Endothelial cell of umbilical vein (primary cell): ENCODE results near the gene GUCA2A. TPM values are rescaled to one million over a fixed set of nuclear protein-coding genes. Genes with fewer than 3 reads are reported as not detected.

Experiments
- BruUV-seq: library from RNA; stranded (reverse); fragments of 400-500 nt; replicated peaks from 2 replicates; lab custom pipeline; 2021; lab: Mats Ljungman, UMichigan
- CTCF ChIA-PET: fragments of 300-600, 350-600 bp; sonication (Branson Sonifier 250); formaldehyde crosslinking; loops from one replicate; lab custom pipeline; 2021; ENCODE audit warnings: antibody characterized with exemption, inconsistent platforms; lab: Charles Lee
- POLR2A ChIA-PET: fragments of 300-600, 350-600 bp; sonication (Branson Sonifier 250); formaldehyde crosslinking; loops from one replicate; lab custom pipeline; 2021; ENCODE audit warnings: antibody characterized with exemption, inconsistent platforms; lab: Charles Lee
- DNase-seq: peaks from one replicate; pipeline ENCODE4 v3.0.0-alpha.2; 2011; ENCODE audit warnings: low read depth, low spot score
- FAIRE-seq: peaks from 2 replicates; lab custom pipeline; 2011; peaks lifted over from hg19 to GRCh38; lab: Jason Lieb, UNC
- H2AFZ ChIP-seq: 2 replicates; pipeline ENCODE4 v1.6.0; 2012; ENCODE audit warnings: low read depth, low read length, control low read depth, inconsistent platforms
- H3K27ac ChIP-seq: 2 replicates; pipeline ENCODE4 v1.5.1; 2011; ENCODE audit warnings: low read depth, mild to moderate bottlenecking, control low read depth, low read length, moderate library complexity; ENCODE audit not compliant: insufficient read depth
- H3K27me3 ChIP-seq, 2 experiments: 2 replicates each; pipeline versions ENCODE4 v1.6.0 to v1.6.1; 2011; ENCODE audit warnings: low read length in 2 of 2, mixed read lengths in 1 of 2; ENCODE audit not compliant: control insufficient read depth in 2 of 2, insufficient read depth in 2 of 2
- H3K36me3 ChIP-seq, 2 experiments: 2 replicates in 1 of 2; 3 replicates in 1 of 2; pipeline ENCODE4 v1.5.1; 2011; ENCODE audit warnings: low read length in 2 of 2, mild to moderate bottlenecking in 1 of 2, moderate library complexity in 1 of 2; ENCODE audit not compliant: control insufficient read depth in 2 of 2, insufficient read depth in 2 of 2; ENCODE audit errors: extremely low read depth in 1 of 2
- H3K4me1 ChIP-seq: 3 replicates; pipeline ENCODE4 v1.5.1; 2011; ENCODE audit warnings: mild to moderate bottlenecking, low read length; ENCODE audit not compliant: control insufficient read depth, insufficient read depth; ENCODE audit errors: extremely low read depth
- H3K4me2 ChIP-seq: 2 replicates; pipeline ENCODE4 v1.6.1; 2011; ENCODE audit warnings: low read length, control low read depth, mixed read lengths; ENCODE audit not compliant: insufficient read depth
- H3K4me3 ChIP-seq, 3 experiments: fragments of 200-600 bp in 1 of 3; sonication (generic), shearing (Covaris generic) in 1 of 3; replicated peaks in 1 of 3; 2 replicates each; pipeline ENCODE4 v1.5.1; 2011 to 2016; ENCODE audit warnings: control low read depth in 3 of 3, low read length in 3 of 3, mild to moderate bottlenecking in 2 of 3, inconsistent platforms in 1 of 3, low read depth in 1 of 3, moderate library complexity in 1 of 3; ENCODE audit not compliant: insufficient read depth in 1 of 3
- H3K79me2 ChIP-seq: 2 replicates; pipeline ENCODE4 v1.6.0; 2012; ENCODE audit warnings: low read length, inconsistent platforms; ENCODE audit not compliant: control insufficient read depth, insufficient read depth
- H3K9ac ChIP-seq: replicated peaks from 2 replicates; pipeline ENCODE3; 2011; ENCODE audit warnings: low read length, control low read depth; ENCODE audit not compliant: insufficient read depth; ENCODE audit errors: extremely low read depth
- H3K9me1 ChIP-seq: replicated peaks from 3 replicates; pipeline ENCODE4 v1.6.0; 2011; ENCODE audit warnings: mild to moderate bottlenecking, low read length; ENCODE audit not compliant: control insufficient read depth, insufficient read depth; ENCODE audit errors: extremely low read depth
- H3K9me3 ChIP-seq: replicated peaks from 2 replicates; pipeline ENCODE4 v1.5.1; 2012; ENCODE audit warnings: low read length, inconsistent platforms; ENCODE audit not compliant: control insufficient read depth, insufficient read depth
- H4K20me1 ChIP-seq: replicated peaks from 2 replicates; pipeline ENCODE3; 2011; ENCODE audit warnings: mild to moderate bottlenecking, low read length; ENCODE audit not compliant: control insufficient read depth, insufficient read depth; ENCODE audit errors: extremely low read depth
- CTCF ChIP-seq, 2 donors: IDR thresholded peaks; 1 replicate in 1 of 2; 2 replicates in 1 of 2; pipeline ENCODE4 v1.5.1; 2011; ENCODE audit warnings: low read length in 2 of 2, mild to moderate bottlenecking in 2 of 2, moderate library complexity in 2 of 2, control low read depth in 1 of 2, inconsistent platforms in 1 of 2, low read depth in 1 of 2; ENCODE audit not compliant: insufficient read depth in 1 of 2; ENCODE audit errors: extremely low read depth in 1 of 2
- EZH2 ChIP-seq: IDR thresholded peaks from 2 replicates; pipeline ENCODE4 v1.6.1; 2012; ENCODE audit warnings: borderline replicate concordance, low read depth, mild to moderate bottlenecking, moderate library complexity, low read length, inconsistent platforms; ENCODE audit not compliant: severe bottlenecking
- FOS ChIP-seq: IDR thresholded peaks from 2 replicates; pipeline ENCODE4 v1.6.1; 2011; ENCODE audit warnings: mild to moderate bottlenecking, low read length, moderate library complexity, borderline replicate concordance; ENCODE audit not compliant: insufficient read depth
- GATA2 ChIP-seq: IDR thresholded peaks from 2 replicates; pipeline ENCODE4 v1.7.0; 2011; ENCODE audit warnings: low read depth, mild to moderate bottlenecking, moderate library complexity, mixed read lengths, low read length; ENCODE audit not compliant: insufficient read length, insufficient read depth
- JUN ChIP-seq: IDR thresholded peaks from 2 replicates; pipeline ENCODE4 v1.6.1; 2011; ENCODE audit warnings: borderline replicate concordance, low read depth; ENCODE audit not compliant: insufficient read length, insufficient read depth
- MYC ChIP-seq: IDR thresholded peaks from one replicate; pipeline ENCODE4 v1.6.1; 2011; ENCODE audit warnings: mild to moderate bottlenecking, low read depth, low read length
- POLR2A ChIP-seq: IDR thresholded peaks from 2 replicates; pipeline ENCODE4 v1.6.1; 2012; ENCODE audit warnings: low read depth, mild to moderate bottlenecking, control low read depth, low read length
- POLR2AphosphoS5 ChIP-seq: IDR thresholded peaks from 2 replicates; pipeline ENCODE4 v1.6.1; 2012; ENCODE audit warnings: low read depth, mild to moderate bottlenecking, control low read depth, low read length, moderate library complexity; ENCODE audit not compliant: insufficient read depth
- dilution Hi-C: fragments of 300-500 bp; cut with MboI; formaldehyde crosslinking; loops from one replicate; pipeline ENCODE4 v1.15.0; 2019; ENCODE audit warnings: low sequenced_read_pairs; ENCODE audit not compliant: extremely low pct_ligation_motif_present
- intact Hi-C: fragments of 100-400 bp; cut with micrococcal nuclease; formaldehyde crosslinking; loops from one replicate; pipeline ENCODE4 v1.10.0; 2022
- polyA plus RNA-seq, 4 experiments: library from polyadenylated mRNA; depleted of rRNA in 3 of 4; stranded (reverse) in 3 of 4; unstranded in 1 of 4; fragments of >200 nt; gene quantifications; 2 replicates each; pipeline versions ENCODE4 v1.2.1 to v1.2.3, GENCODE V29; 2011 to 2012; ENCODE audit warnings: missing spikeins in 1 of 4
- total RNA-seq: library from RNA; stranded (reverse); gene quantifications from 2 replicates; pipeline ENCODE4 v1.2.3, GENCODE V29; 2021
- TF ChIP-seq, protein P1 (sequence below): IDR thresholded peaks from 2 replicates; pipeline ENCODE4 v1.6.1; 2011; ENCODE audit not compliant: insufficient read depth, insufficient read length

GUCA2A gene
- total and polyA plus RNA-seq, 2 donors (not counting 3 experiments of a cell fraction or from before 2014, with no cell fraction given): not detected

GRCh38 chr1:42179275-42179674 is 14.7 kb upstream of the GUCA2A start:
- Histone ChIP-seq H3K9ac (no peak overlapping the region), H3K9me1 (no peaks in the 10 kb centered on the region), H3K27me3 (no peaks in the 10 kb centered on the region), H3K9me3 (no peaks in the 10 kb centered on the region), H3K27ac (no peak overlapping the region), H3K4me3 (no peak overlapping the region), H4K20me1 (no peaks in the 10 kb centered on the region), H3K4me1 (peaks cover 19% of the 10 kb centered on the region), H3K36me3 (no peaks in the 10 kb centered on the region), H3K79me2 (no peaks in the 10 kb centered on the region), H2AFZ (no peak overlapping the region), H3K4me2 (no peak overlapping the region)
- peak; percentile 40 for FAIRE-seq
- no peak for TF ChIP-seq CTCF (IDR thresholded peaks at IDR 0.05; ENCODE audit: extremely low read depth in 1 of 2, insufficient read depth in 1 of 2, low read depth in 1 of 2, low read length in 2 of 2)
- TF ChIP-seq EZH2: no peak
- TF ChIP-seq GATA2: no peak
- TF ChIP-seq, protein P1, sequence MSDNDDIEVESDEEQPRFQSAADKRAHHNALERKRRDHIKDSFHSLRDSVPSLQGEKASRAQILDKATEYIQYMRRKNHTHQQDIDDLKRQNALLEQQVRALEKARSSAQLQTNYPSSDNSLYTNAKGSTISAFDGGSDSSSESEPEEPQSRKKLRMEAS: no peak
- TF ChIP-seq JUN: no peak
- TF ChIP-seq POLR2AphosphoS5: no peak
- TF ChIP-seq FOS: no peak
- TF ChIP-seq MYC: no peak
- TF ChIP-seq POLR2A: no peak
- intact Hi-C loops (loop anchor here (10.0 kb wide), 1 partner anchor 476 kb away; the partner anchor contains the start of gene PPIH), dilution Hi-C loops (no loop called here)
- CTCF ChIA-PET: interaction anchor here (3.0 kb wide), 1 partner anchor 155 kb away, joined by 19 read pairs; the partner anchor contains the start of gene FOXJ3
- peak; percentile 6 for DNase-seq
- POLR2A ChIA-PET: no interaction called here
- no TSS peak for BruUV-seq
